Stimulated activated naive CD8-positive, alpha-beta T cell treated with anti-CD3 and anti-CD28 coated beads, Interleukin-15, Interleukin-2, amounts not matched to agents 100 ng/mL and 50 ng/mL, for 24 hours (primary cell): Measurements from ENCODE around the gene TRIM47.
"Not testable (repeated sequence)": the region's sequence is repeated elsewhere in the genome, so short reads cannot be mapped to it uniquely, and the experiment has no call there.

Source experiments
- H3K27ac Mint-ChIP-seq: one replicate; pipeline ENCODE4 v1.8.0; 2021; ENCODE audit warnings: mild to moderate bottlenecking, mixed read lengths
- H3K27me3 Mint-ChIP-seq: one replicate; pipeline ENCODE4 v1.8.0; 2021; ENCODE audit warnings: mixed read lengths
- H3K36me3 Mint-ChIP-seq: one replicate; pipeline ENCODE4 v1.8.0; 2021; ENCODE audit warnings: low read depth, mixed read lengths
- H3K4me1 Mint-ChIP-seq: one replicate; pipeline ENCODE4 v1.8.0; 2021; ENCODE audit warnings: low read depth, mixed read lengths
- H3K4me3 Mint-ChIP-seq: one replicate; pipeline ENCODE4 v1.8.0; 2021; ENCODE audit warnings: mild to moderate bottlenecking, mixed read lengths
- H3K9me3 Mint-ChIP-seq: one replicate; pipeline ENCODE4 v1.8.0; 2021; ENCODE audit warnings: mixed read lengths

TRIM47 gene

DNA sequence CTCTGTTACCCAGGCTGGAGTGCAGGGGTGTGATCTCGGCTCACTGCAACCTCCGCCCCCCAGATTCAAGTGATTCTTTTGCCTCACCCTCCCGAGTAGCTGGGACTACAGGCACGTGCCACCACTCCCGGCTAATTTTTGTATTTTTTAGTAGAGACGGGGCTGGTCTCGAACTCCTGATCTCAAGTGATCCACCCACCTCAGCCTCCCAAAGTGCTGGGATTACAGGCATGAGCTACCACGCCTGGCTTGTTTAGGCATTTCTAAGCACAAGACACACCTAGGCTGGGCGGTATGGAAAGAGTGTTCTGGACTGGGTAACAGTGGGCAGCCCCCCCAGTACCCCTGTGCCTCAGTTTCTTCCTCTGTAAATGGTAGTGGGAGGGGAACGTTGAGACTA lies 8.2 kb downstream of the TRIM47 start:
- not testable (repeated sequence) for H3K4me3 Mint-ChIP-seq, H3K4me1 Mint-ChIP-seq, H3K27me3 Mint-ChIP-seq, H3K9me3 Mint-ChIP-seq, H3K27ac Mint-ChIP-seq, H3K36me3 Mint-ChIP-seq

GRCh38 chr17:75869282-75870141 lies 8.9 kb downstream of the TRIM47 start:
- Mint-ChIP-seq H3K36me3 (no peaks in the 10 kb centered on the region), H3K27ac (no peak overlapping the region), H3K4me3 (no peak overlapping the region), H3K9me3 (no peaks in the 10 kb centered on the region), H3K27me3 (no peaks in the 10 kb centered on the region), H3K4me1 (peaks cover 11% of the 10 kb centered on the region)

- H3K27me3 Mint-ChIP-seq, H3K36me3 Mint-ChIP-seq, H3K9me3 Mint-ChIP-seq, H3K4me3 Mint-ChIP-seq: not testable (repeated sequence)
- Mint-ChIP-seq H3K4me1 (peaks cover 18% of the 10 kb centered on the region), H3K27ac (peak overlapping the region; percentile 11)
Measured at GRCh38 chr17:75868730-75869281, 9.6 kb downstream of the TRIM47 start.

GRCh38 chr17:75865404-75866188 lies 12.8 kb downstream of the TRIM47 start:
- not testable (repeated sequence) for H3K4me3 Mint-ChIP-seq, H3K36me3 Mint-ChIP-seq, H3K27ac Mint-ChIP-seq, H3K27me3 Mint-ChIP-seq, H3K9me3 Mint-ChIP-seq
- peaks cover 18% of the 10 kb centered on the region for H3K4me1 Mint-ChIP-seq

DNA sequence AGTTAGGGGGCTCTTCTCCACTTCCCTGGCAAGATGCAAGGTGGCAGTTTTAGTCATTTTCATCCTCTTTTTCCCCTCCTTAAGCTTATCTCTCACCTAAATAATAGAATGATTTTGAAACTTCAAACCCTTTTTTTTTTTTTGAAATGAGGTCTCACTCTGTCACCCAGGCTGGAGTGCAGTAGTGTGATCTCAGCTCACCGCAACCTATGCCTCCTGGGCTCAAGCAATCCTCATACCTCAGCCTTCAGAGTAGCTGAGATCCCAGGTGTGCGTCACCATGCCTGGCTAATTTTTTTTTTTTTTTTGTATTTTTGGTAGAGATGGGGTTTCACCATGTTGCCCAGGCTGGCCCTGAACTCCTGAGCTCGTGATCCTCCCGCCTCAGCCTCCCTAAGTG lies 13.5 kb downstream of the TRIM47 start:
- peaks cover 18% of the 10 kb centered on the region for H3K4me1 Mint-ChIP-seq
- H3K9me3 Mint-ChIP-seq, H3K4me3 Mint-ChIP-seq, H3K27me3 Mint-ChIP-seq, H3K36me3 Mint-ChIP-seq: not testable (repeated sequence)
- H3K27ac Mint-ChIP-seq = peak overlapping the region; percentile 68

GRCh38 chr17:75864448-75864871 lies 13.9 kb downstream of the TRIM47 start:
- no peaks in the 10 kb centered on the region for H3K36me3 Mint-ChIP-seq
- no peak overlapping the region for H3K4me3 Mint-ChIP-seq
- no peaks in the 10 kb centered on the region for H3K9me3 Mint-ChIP-seq
- peaks cover 23% of the 10 kb centered on the region for H3K4me1 Mint-ChIP-seq
- H3K27me3 Mint-ChIP-seq = no peaks in the 10 kb centered on the region
- peak overlapping the region; percentile 68 for H3K27ac Mint-ChIP-seq

GRCh38 chr17:75861927-75862317 lies 16.5 kb downstream of the TRIM47 start:
- H3K9me3 Mint-ChIP-seq = no peaks in the 10 kb centered on the region
- H3K4me1 Mint-ChIP-seq = peaks cover 40% of the 10 kb centered on the region
- H3K36me3 Mint-ChIP-seq = no peaks in the 10 kb centered on the region
- H3K27me3 Mint-ChIP-seq = no peaks in the 10 kb centered on the region
- H3K4me3 Mint-ChIP-seq = no peak overlapping the region
- H3K27ac Mint-ChIP-seq = no peak overlapping the region

- not testable (repeated sequence) for H3K27ac Mint-ChIP-seq, H3K4me3 Mint-ChIP-seq, H3K9me3 Mint-ChIP-seq, H3K36me3 Mint-ChIP-seq, H3K27me3 Mint-ChIP-seq
- H3K4me1 Mint-ChIP-seq = peaks cover 33% of the 10 kb centered on the region
Measured at GRCh38 chr17:75859358-75859757, 19.0 kb downstream of the TRIM47 start.

DNA sequence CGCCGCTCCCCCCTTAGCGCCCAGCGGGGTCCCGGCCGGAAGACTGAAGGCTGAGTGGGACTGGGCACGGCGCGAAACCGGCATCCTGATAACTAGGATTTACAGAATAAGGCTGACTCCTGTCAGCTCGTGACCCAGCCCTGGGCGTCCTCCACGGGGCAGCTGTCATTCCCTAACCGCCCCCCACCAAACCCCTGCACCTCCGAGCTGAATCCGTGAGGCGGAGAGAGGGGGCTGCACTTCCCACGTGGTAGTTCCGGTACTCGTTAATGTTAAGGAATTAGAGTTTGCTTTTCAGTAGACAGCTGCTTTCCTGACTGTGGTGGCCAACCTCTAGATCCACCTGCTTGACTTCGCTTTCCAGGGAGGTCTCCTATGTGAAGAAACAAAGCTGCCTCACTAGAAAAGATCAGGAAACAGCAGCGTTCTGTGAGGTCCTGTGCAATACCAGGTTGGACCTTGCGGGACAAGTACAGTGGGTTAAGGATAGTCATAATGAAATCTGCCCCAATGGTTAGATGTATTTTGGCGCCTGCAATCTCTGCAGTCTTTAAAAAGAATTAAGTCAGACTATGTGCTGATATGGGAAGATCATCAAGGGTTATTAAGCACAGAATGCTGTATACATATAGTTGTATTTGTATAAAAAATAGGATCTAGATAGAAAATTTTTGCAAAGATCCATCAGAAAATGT lies 22.2 kb downstream of the TRIM47 start:
- no peaks in the 10 kb centered on the region for H3K9me3 Mint-ChIP-seq
- H3K4me1 Mint-ChIP-seq = peaks cover 35% of the 10 kb centered on the region
- H3K4me3 Mint-ChIP-seq = no peak overlapping the region
- H3K36me3 Mint-ChIP-seq = no peaks in the 10 kb centered on the region
- H3K27me3 Mint-ChIP-seq = no peaks in the 10 kb centered on the region
- H3K27ac Mint-ChIP-seq = peak overlapping the region; percentile 93

DNA sequence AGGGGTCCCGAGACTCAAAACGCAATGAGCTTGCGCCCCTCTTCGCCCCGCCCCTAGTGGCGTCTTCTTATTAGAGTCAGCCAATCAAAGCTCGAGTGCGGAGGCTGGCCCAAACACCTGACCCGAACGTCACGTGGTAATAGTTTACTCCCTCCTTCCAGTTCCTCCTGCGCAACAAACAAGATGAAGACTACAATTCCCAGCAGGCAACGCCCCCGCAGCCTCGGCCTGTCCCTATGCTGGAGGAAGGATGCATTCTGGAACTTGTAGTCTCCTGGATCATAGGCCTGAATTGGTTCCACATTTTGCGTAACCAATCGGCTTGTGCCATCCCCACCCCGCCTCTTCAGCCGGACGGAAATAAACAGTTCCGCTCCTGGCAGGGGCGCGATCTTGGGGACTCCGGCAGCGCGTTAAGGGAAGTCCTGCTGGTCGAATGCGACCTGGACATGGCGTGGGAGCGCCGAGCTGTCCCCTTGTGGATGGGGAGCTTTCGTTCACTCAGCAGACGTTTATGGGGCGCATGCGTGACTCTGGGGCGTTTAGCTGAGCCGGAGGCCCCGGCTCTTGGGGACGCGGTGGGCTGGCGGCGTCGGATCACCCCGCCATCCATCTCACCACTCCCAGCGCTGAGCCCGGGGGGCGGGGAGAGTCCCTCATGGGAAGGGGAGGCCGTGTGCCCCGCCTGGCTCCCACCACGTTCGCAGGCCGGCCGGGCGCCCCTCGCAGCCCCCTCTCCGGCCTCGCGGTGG lies 22.9 kb downstream of the TRIM47 start, which contains the start of gene WBP2:
WBP2 (minus strand) TSS at position 26 of the 752 bp plus-strand sequence. CDS start 38 bp downstream, outside the sequence.
- no peaks in the 10 kb centered on the region for H3K9me3 Mint-ChIP-seq
- H3K27me3 Mint-ChIP-seq = no peaks in the 10 kb centered on the region
- H3K4me1 Mint-ChIP-seq = peaks cover 35% of the 10 kb centered on the region
- H3K4me3 Mint-ChIP-seq = no peak within 1 kb of the TSS
- no peaks in the 10 kb centered on the region for H3K36me3 Mint-ChIP-seq
- peak within 1 kb of the TSS; percentile 93 for H3K27ac Mint-ChIP-seq

- no peaks in the 10 kb centered on the region for H3K36me3 Mint-ChIP-seq
- H3K9me3 Mint-ChIP-seq = no peaks in the 10 kb centered on the region
- peaks cover 35% of the 10 kb centered on the region for H3K4me1 Mint-ChIP-seq
- H3K27me3 Mint-ChIP-seq = no peaks in the 10 kb centered on the region
- no peak overlapping the region for H3K4me3 Mint-ChIP-seq
- H3K27ac Mint-ChIP-seq = no peak overlapping the region
Measured at GRCh38 chr17:75854881-75855309, 23.5 kb downstream of the TRIM47 start.

GRCh38 chr17:75854101-75854748 lies 24.2 kb downstream of the TRIM47 start:
- Mint-ChIP-seq H3K4me3 (no peak overlapping the region), H3K27me3 (no peaks in the 10 kb centered on the region), H3K36me3 (no peaks in the 10 kb centered on the region), H3K4me1 (peaks cover 28% of the 10 kb centered on the region), H3K9me3 (no peaks in the 10 kb centered on the region), H3K27ac (no peak overlapping the region)

GRCh38 chr17:75853433-75853832 lies 24.9 kb downstream of the TRIM47 start:
- Mint-ChIP-seq H3K4me1 (peaks cover 20% of the 10 kb centered on the region), H3K27ac (no peak overlapping the region), H3K36me3 (peaks cover under 1% of the 10 kb centered on the region), H3K4me3 (peak overlapping the region; percentile 17), H3K9me3 (no peaks in the 10 kb centered on the region), H3K27me3 (no peaks in the 10 kb centered on the region)

DNA sequence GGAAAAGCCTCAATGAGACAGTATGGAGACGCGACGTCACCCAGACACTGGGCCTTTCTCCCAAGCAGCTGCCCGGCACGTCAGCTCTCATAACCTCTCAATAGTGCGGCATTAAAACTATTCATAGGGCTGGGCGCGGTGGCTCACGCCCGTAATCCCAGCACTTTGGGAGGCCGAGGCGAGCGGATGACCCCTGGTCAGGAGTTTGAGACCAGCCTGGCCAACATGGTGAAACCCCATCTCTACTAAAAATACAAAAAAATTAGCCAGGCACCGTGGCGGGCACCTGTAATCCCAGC lies 26.7 kb downstream of the TRIM47 start:
- not testable (repeated sequence) for H3K27ac Mint-ChIP-seq, H3K36me3 Mint-ChIP-seq, H3K4me3 Mint-ChIP-seq, H3K27me3 Mint-ChIP-seq, H3K9me3 Mint-ChIP-seq
- H3K4me1 Mint-ChIP-seq = peaks cover 12% of the 10 kb centered on the region
